Nephron progenitor cell (in vitro differentiated cells): ENCODE data around the gene POLR3E.

Source experiments
- DNase-seq: peaks from one replicate; pipeline ENCODE4 v3.0.0; 2021
- H3K27ac Mint-ChIP-seq: 2 replicates; pipeline ENCODE4 v1.8.0; 2021; ENCODE audit warnings: mild to moderate bottlenecking, moderate library complexity, mixed read lengths
- H3K27me3 Mint-ChIP-seq: 2 replicates; pipeline ENCODE4 v1.8.0; 2021; ENCODE audit warnings: mild to moderate bottlenecking, low read depth, mixed read lengths; ENCODE audit not compliant: poor library complexity
- H3K36me3 Mint-ChIP-seq: 2 replicates; pipeline ENCODE4 v1.8.0; 2021; ENCODE audit warnings: low read depth, mixed read lengths
- H3K4me1 Mint-ChIP-seq: 2 replicates; pipeline ENCODE4 v1.8.0; 2021; ENCODE audit warnings: mixed read lengths
- H3K4me3 Mint-ChIP-seq: 2 replicates; pipeline ENCODE4 v1.8.0; 2021; ENCODE audit warnings: mild to moderate bottlenecking, moderate library complexity, mixed read lengths
- H3K9me3 Mint-ChIP-seq: 2 replicates; pipeline ENCODE4 v1.8.0; 2021; ENCODE audit warnings: mild to moderate bottlenecking, moderate library complexity, mixed read lengths
- TF ChIP-seq, protein P1 (sequence below): fragments of 200-600 bp; sonication (generic); IDR thresholded peaks from 2 replicates; pipeline ENCODE4 v1.5.0; 2021; ENCODE audit warnings: antibody characterized with exemption

The POLR3E gene

GRCh38 chr16:22337849-22338635 is 40.8 kb downstream of the POLR3E start:
- H3K36me3 Mint-ChIP-seq, result peaks cover 73% of the 10 kb centered on the region
- no peak overlapping the region for H3K4me3 Mint-ChIP-seq
- peaks cover 3% of the 10 kb centered on the region for H3K27me3 Mint-ChIP-seq
- H3K4me1 Mint-ChIP-seq, result no peaks in the 10 kb centered on the region
- TF ChIP-seq, protein P1, sequence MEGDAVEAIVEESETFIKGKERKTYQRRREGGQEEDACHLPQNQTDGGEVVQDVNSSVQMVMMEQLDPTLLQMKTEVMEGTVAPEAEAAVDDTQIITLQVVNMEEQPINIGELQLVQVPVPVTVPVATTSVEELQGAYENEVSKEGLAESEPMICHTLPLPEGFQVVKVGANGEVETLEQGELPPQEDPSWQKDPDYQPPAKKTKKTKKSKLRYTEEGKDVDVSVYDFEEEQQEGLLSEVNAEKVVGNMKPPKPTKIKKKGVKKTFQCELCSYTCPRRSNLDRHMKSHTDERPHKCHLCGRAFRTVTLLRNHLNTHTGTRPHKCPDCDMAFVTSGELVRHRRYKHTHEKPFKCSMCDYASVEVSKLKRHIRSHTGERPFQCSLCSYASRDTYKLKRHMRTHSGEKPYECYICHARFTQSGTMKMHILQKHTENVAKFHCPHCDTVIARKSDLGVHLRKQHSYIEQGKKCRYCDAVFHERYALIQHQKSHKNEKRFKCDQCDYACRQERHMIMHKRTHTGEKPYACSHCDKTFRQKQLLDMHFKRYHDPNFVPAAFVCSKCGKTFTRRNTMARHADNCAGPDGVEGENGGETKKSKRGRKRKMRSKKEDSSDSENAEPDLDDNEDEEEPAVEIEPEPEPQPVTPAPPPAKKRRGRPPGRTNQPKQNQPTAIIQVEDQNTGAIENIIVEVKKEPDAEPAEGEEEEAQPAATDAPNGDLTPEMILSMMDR, result no peak
- H3K9me3 Mint-ChIP-seq, result peaks cover 77% of the 10 kb centered on the region
- no peak overlapping the region for H3K27ac Mint-ChIP-seq
- no peak for DNase-seq

- Mint-ChIP-seq H3K27me3 (peaks cover 3% of the 10 kb centered on the region), H3K4me1 (no peaks in the 10 kb centered on the region), H3K36me3 (peaks cover 45% of the 10 kb centered on the region), H3K27ac (no peak overlapping the region), H3K9me3 (peaks cover 64% of the 10 kb centered on the region), H3K4me3 (no peak overlapping the region)
- no peak for DNase-seq
- TF ChIP-seq, protein P1, result no peak
These were observed 43.7 kb downstream of the POLR3E start for GRCh38 chr16:22340945-22341344.

GRCh38 chr16:22342082-22342481 is 44.9 kb downstream of the POLR3E start:
- H3K4me3 Mint-ChIP-seq, result no peak overlapping the region
- H3K27me3 Mint-ChIP-seq, result peaks cover 3% of the 10 kb centered on the region
- no peak overlapping the region for H3K27ac Mint-ChIP-seq
- TF ChIP-seq, protein P1, result no peak
- peaks cover 39% of the 10 kb centered on the region for H3K36me3 Mint-ChIP-seq
- no peaks in the 10 kb centered on the region for H3K4me1 Mint-ChIP-seq
- H3K9me3 Mint-ChIP-seq, result peaks cover 53% of the 10 kb centered on the region
- no peak for DNase-seq

GRCh38 chr16:22346483-22346882 is 49.3 kb downstream of the POLR3E start:
- DNase-seq, result no peak
- peak overlapping the region; percentile 5 for H3K27ac Mint-ChIP-seq
- peaks cover 9% of the 10 kb centered on the region for H3K9me3 Mint-ChIP-seq
- no peaks in the 10 kb centered on the region for H3K27me3 Mint-ChIP-seq
- H3K4me1 Mint-ChIP-seq, result no peaks in the 10 kb centered on the region
- peaks cover 42% of the 10 kb centered on the region for H3K36me3 Mint-ChIP-seq
- TF ChIP-seq, protein P1, result no peak
- no peak overlapping the region for H3K4me3 Mint-ChIP-seq

DNA sequence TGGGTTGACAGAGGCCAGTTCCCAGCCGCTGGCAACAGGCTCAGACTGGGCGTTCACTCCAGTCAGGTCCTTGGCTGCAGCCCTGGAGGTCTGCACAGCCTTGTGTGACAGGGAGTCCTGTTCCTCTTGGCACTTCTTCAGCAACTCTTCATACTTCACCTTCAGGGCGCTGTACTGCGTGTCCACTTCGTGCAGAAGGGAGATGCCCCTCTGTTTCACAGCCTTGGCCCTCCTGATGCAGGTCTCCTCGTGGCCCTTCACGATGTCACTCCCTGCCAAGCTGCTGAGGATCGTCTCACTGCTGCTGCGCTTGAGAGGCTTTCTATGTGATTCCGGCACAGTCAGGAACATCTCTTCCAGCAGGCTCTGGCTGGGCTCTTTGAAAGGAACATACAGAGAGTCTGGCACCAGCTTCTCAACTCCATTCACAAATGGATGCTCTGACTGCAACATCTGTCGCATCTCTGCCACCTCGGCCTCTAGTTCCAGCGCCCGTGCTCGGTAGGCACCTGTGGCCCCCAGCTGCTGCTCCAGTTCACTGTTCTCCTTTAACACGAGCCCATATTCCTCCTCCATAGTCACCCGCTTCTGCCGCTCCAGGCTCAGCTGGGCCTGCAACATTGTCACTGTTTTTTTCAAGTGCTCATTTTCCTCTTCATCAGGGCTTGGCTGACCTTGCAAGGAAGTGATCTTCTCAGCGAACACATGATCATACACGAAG is 50.1 kb downstream of the POLR3E start:
- no peaks in the 10 kb centered on the region for H3K27me3 Mint-ChIP-seq
- H3K4me3 Mint-ChIP-seq, result no peak overlapping the region
- DNase-seq, result no peak
- peaks cover 5% of the 10 kb centered on the region for H3K9me3 Mint-ChIP-seq
- TF ChIP-seq, protein P1, result no peak
- peaks cover 49% of the 10 kb centered on the region for H3K36me3 Mint-ChIP-seq
- H3K4me1 Mint-ChIP-seq, result no peaks in the 10 kb centered on the region
- no peak overlapping the region for H3K27ac Mint-ChIP-seq
